ENCODE data around the gene OR6C76.
"Not testable (repeated sequence)": the region's sequence is repeated elsewhere in the genome, so short reads cannot be mapped to it uniquely, and the experiment has no call there.

OR6C76 gene

DNA sequence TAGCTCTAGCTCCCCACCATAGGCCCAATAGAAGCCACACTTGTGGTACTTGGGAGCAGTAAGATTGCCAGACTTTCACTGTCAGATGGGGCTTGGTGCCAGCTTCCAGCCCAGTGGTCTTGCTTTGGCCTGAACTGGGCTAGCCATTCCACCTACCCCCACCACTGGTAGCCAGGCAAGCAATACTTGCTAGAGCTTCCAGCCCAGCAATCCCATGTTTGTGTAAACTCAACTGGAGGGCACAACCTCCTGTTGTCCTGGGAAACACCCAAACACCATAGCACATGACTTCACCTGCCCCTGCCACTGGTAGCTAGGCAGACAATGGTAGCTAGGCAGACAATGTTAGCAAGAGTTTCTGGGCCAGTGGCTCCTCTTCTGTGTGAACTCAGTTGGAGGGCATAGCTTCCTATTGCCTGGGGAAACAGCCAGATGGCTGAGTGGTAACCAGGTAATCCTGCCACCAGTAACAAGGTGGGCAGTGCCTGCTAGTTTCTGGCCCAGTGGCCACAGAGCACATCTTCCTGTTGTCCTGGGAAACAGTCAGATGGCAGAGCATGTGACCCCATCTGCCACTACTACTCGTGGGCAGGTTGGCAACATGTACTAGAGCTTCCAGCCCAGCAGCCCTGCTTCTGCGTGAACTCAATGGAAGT is 5.6 kb upstream of the OR6C76 start:
- H4K8ac ChIP-seq (ENCODE audit: low read depth, low read length), result no peak overlapping the region
- no peak overlapping the region for H2BK5ac ChIP-seq (ENCODE audit: low read depth, low read length, poor library complexity)
- H3K9me3 ChIP-seq (ENCODE audit: insufficient read depth, low read depth, low read length), result no peaks in the 10 kb centered on the region
- DNase-seq, result no peak
- no peak overlapping the region for H4K91ac ChIP-seq (ENCODE audit: low read depth, low read length)
- H2AK5ac ChIP-seq (ENCODE audit: low read length), result no peak overlapping the region
- H3K4me3 ChIP-seq (ENCODE audit: low read depth, low read length), result peak overlapping the region; percentile 30
- no peak overlapping the region for H2BK12ac ChIP-seq (ENCODE audit: low read length)
- H3K27ac ChIP-seq (ENCODE audit: low read depth, low read length), result no peak overlapping the region
- H3K4me2 ChIP-seq (ENCODE audit: low read length), result no peak overlapping the region
- WGBS (ENCODE audit: extremely low coverage, insufficient coverage, insufficient read length), result no CpG with 5 or more reads among the region's 2 CpGs
- H3K9ac ChIP-seq (ENCODE audit: low read length), result no peak overlapping the region
- H3K4me1 ChIP-seq (ENCODE audit: control insufficient read depth in 1 of 2, insufficient read depth in 2 of 2, low read length in 2 of 2), result no peaks in the 10 kb centered on the region
- no peaks in the 10 kb centered on the region for H3K79me1 ChIP-seq (ENCODE audit: low read length)
- H3K18ac ChIP-seq (ENCODE audit: low read length), result no peak overlapping the region
- no peak overlapping the region for H3K14ac ChIP-seq (ENCODE audit: low read length)
- H3K36me3 ChIP-seq (ENCODE audit: control insufficient read depth in 1 of 2, insufficient read depth in 2 of 2, low read length in 2 of 2), result no peaks in the 10 kb centered on the region
- no peaks in the 10 kb centered on the region for H3K27me3 ChIP-seq (ENCODE audit: insufficient read depth, low read length)
- no peak overlapping the region for H3K23ac ChIP-seq (ENCODE audit: low read length)
- H3K79me2 ChIP-seq (ENCODE audit: control insufficient read depth, insufficient read depth, low read length, poor library complexity), result no peaks in the 10 kb centered on the region
- H3K4ac ChIP-seq (ENCODE audit: low read depth, low read length), result no peak overlapping the region
- no peak overlapping the region for H4K12ac ChIP-seq (ENCODE audit: low read depth, low read length)
- H2BK120ac ChIP-seq (ENCODE audit: insufficient read depth, low read length, poor library complexity), result no peak overlapping the region
- no peak overlapping the region for H2AFZ ChIP-seq (ENCODE audit: insufficient read depth, low read length, poor library complexity)

DNA sequence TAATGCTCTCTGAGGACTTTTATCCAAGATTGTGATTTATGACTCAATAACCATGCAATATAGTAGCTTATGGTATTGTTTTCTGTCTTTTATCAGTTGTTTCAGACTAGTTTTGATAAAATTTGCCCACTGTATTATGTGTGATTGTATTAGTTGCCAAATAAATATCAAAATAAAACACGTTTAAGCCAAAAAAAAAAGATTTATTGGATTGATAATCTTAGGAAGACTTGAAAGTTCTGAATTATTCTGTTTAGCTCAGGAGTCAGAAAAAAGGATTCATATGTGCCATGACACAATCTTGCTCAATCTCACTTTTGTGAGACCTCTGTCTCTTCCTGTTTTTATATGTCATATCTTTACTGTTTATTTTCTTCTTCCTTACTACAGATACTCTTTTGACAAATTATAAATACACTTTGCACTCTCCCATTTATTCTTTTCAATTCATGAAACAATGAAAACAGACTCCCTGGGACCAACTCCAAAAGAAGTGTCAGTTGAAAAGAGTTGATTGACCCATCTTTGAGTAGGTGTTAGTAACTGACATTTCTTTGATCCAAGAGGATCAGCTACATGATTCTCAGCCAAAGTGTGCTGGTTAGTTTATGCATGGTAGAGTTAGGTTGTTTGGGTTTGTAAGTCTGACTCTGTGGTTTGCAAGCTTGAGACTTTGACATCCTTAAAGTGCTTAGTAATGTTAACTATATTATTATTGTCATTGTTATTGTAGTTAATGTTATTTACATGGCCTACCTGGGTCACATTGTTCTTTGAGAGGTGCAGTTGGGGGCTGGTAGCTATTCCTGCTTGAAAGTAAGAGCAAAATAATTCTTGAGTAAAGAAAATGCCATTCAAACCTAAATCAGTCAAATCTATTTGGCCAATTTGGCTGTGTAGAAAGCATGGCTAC is 2.5 kb downstream of the OR6C76 start:
- WGBS (ENCODE audit: extremely low coverage, insufficient coverage, insufficient read length), result no CpG with 5 or more reads among the region's 1 CpG

DNA sequence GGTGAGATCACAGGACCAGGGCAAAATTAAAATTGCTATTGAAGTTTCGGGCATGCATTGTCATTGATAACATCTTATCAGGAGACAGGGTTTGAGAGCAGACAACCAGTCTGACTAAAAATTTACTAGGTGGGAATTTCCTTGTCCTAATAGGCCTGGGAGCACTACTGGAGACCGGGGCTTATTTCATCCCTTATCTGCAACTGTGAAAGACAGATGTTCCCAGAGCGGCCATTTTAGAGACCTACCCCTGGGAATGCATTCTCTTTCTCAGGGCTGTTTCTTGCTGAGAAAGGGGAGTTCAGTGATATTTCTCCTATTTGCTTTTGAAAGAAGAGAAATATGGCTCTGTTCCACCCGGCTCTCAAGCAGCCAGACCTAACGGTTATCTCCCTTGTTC is 15.2 kb downstream of the OR6C76 start:
- not testable (repeated sequence) for H2BK120ac ChIP-seq (ENCODE audit: insufficient read depth, low read length, poor library complexity); H3K9ac ChIP-seq (ENCODE audit: low read length)
- no CpG with 5 or more reads among the region's 5 CpGs for WGBS (ENCODE audit: extremely low coverage, insufficient coverage, insufficient read length)

More for the DNA sequence above, 2.5 kb downstream of the OR6C76 start:
- H3K27me3 ChIP-seq (ENCODE audit: insufficient read depth, low read length), result no peaks in the 10 kb centered on the region
- H3K4me3 ChIP-seq (ENCODE audit: low read depth, low read length), result no peak overlapping the region
- no peak for DNase-seq
- no peak overlapping the region for H3K18ac ChIP-seq (ENCODE audit: low read length)
- no peak overlapping the region for H3K4ac ChIP-seq (ENCODE audit: low read depth, low read length)
- H2BK12ac ChIP-seq (ENCODE audit: low read length), result no peak overlapping the region
- no peak overlapping the region for H3K27ac ChIP-seq (ENCODE audit: low read depth, low read length)
- no peak overlapping the region for H3K14ac ChIP-seq (ENCODE audit: low read length)
- no peak overlapping the region for H3K23ac ChIP-seq (ENCODE audit: low read length)
- H3K9me3 ChIP-seq (ENCODE audit: insufficient read depth, low read depth, low read length), result no peaks in the 10 kb centered on the region
- H3K79me1 ChIP-seq (ENCODE audit: low read length), result no peaks in the 10 kb centered on the region
- H3K9ac ChIP-seq (ENCODE audit: low read length), result no peak overlapping the region
- H4K12ac ChIP-seq (ENCODE audit: low read depth, low read length), result no peak overlapping the region
- no peaks in the 10 kb centered on the region for H3K4me1 ChIP-seq (ENCODE audit: control insufficient read depth in 1 of 2, insufficient read depth in 2 of 2, low read length in 2 of 2)
- no peak overlapping the region for H2AFZ ChIP-seq (ENCODE audit: insufficient read depth, low read length, poor library complexity)
- no peak overlapping the region for H4K8ac ChIP-seq (ENCODE audit: low read depth, low read length)
- no peaks in the 10 kb centered on the region for H3K36me3 ChIP-seq (ENCODE audit: control insufficient read depth in 1 of 2, insufficient read depth in 2 of 2, low read length in 2 of 2)
- no peak overlapping the region for H4K91ac ChIP-seq (ENCODE audit: low read depth, low read length)
- H2BK5ac ChIP-seq (ENCODE audit: low read depth, low read length, poor library complexity), result no peak overlapping the region
- H2BK120ac ChIP-seq (ENCODE audit: insufficient read depth, low read length, poor library complexity), result no peak overlapping the region
- H2AK5ac ChIP-seq (ENCODE audit: low read length), result no peak overlapping the region
- no peaks in the 10 kb centered on the region for H3K79me2 ChIP-seq (ENCODE audit: control insufficient read depth, insufficient read depth, low read length, poor library complexity)
- H3K4me2 ChIP-seq (ENCODE audit: low read length), result no peak overlapping the region

DNA sequence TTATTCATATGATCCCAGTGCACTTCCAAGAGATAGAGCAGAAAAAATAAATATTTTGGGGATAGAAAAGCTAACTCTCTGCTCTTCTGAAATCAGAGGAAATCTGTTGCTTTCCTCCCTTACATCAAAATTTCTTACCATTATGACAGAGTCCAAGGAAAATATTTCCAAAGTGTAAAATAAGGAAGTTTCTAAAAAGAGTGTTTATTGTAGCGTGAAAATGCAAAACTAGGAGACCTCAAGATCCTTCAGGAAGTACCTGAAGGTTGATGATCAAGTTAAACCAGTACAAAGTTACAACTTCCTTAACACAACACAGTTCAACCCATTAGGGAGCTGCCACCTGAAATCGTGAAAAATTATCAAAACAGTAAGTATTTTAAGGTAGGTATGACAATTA is 17.7 kb downstream of the OR6C76 start, which contains the start of gene OR6C2:
OR6C2 (plus strand) TSS at position 301 of the 400 bp plus-strand sequence. CDS start 8,138 bp downstream, outside the sequence.
- no peaks in the 10 kb centered on the region for H3K79me1 ChIP-seq (ENCODE audit: low read length)
- no peak within 1 kb of the TSS for H3K4me3 ChIP-seq (ENCODE audit: low read depth, low read length)
- no peaks in the 10 kb centered on the region for H3K36me3 ChIP-seq (ENCODE audit: control insufficient read depth in 1 of 2, insufficient read depth in 2 of 2, low read length in 2 of 2)
- H3K9ac ChIP-seq (ENCODE audit: low read length), result no peak within 1 kb of the TSS
- H3K4me1 ChIP-seq (ENCODE audit: control insufficient read depth in 1 of 2, insufficient read depth in 2 of 2, low read length in 2 of 2), result no peaks in the 10 kb centered on the region
- no peak within 1 kb of the TSS for H2BK120ac ChIP-seq (ENCODE audit: insufficient read depth, low read length, poor library complexity)
- H2BK5ac ChIP-seq (ENCODE audit: low read depth, low read length, poor library complexity), result no peak within 1 kb of the TSS
- H3K4ac ChIP-seq (ENCODE audit: low read depth, low read length), result no peak within 1 kb of the TSS
- H3K9me3 ChIP-seq (ENCODE audit: insufficient read depth, low read depth, low read length), result no peaks in the 10 kb centered on the region
- no CpG with 5 or more reads among the region's 2 CpGs for whole genome bisulfite sequencing (ENCODE audit: extremely low coverage, insufficient coverage, insufficient read length)
- no peak within 1 kb of the TSS for H4K91ac ChIP-seq (ENCODE audit: low read depth, low read length)
- H4K12ac ChIP-seq (ENCODE audit: low read depth, low read length), result no peak within 1 kb of the TSS
- H3K23ac ChIP-seq (ENCODE audit: low read length), result no peak within 1 kb of the TSS
- no peak within 1 kb of the TSS for H3K27ac ChIP-seq (ENCODE audit: low read depth, low read length)
- H3K27me3 ChIP-seq (ENCODE audit: insufficient read depth, low read length), result no peaks in the 10 kb centered on the region
- no peaks in the 10 kb centered on the region for H3K79me2 ChIP-seq (ENCODE audit: control insufficient read depth, insufficient read depth, low read length, poor library complexity)
- H4K8ac ChIP-seq (ENCODE audit: low read depth, low read length), result no peak within 1 kb of the TSS
- no peak within 1 kb of the TSS for H3K18ac ChIP-seq (ENCODE audit: low read length)
- no peak within 1 kb of the TSS for H2AK5ac ChIP-seq (ENCODE audit: low read length)
- H2BK12ac ChIP-seq (ENCODE audit: low read length), result no peak within 1 kb of the TSS
- no peak within 1 kb of the TSS for H2AFZ ChIP-seq (ENCODE audit: insufficient read depth, low read length, poor library complexity)
- no peak within 1 kb of the TSS for H3K14ac ChIP-seq (ENCODE audit: low read length)
- H3K4me2 ChIP-seq (ENCODE audit: low read length), result no peak within 1 kb of the TSS
- no peak for DNase-seq

More for the DNA sequence above, 15.2 kb downstream of the OR6C76 start:
- H2AFZ ChIP-seq (ENCODE audit: insufficient read depth, low read length, poor library complexity); H3K36me3 ChIP-seq (ENCODE audit: control insufficient read depth in 1 of 2, insufficient read depth in 2 of 2, low read length in 2 of 2); H3K27ac ChIP-seq (ENCODE audit: low read depth, low read length); H2AK5ac ChIP-seq (ENCODE audit: low read length); H2BK5ac ChIP-seq (ENCODE audit: low read depth, low read length, poor library complexity); H3K27me3 ChIP-seq (ENCODE audit: insufficient read depth, low read length); H3K4ac ChIP-seq (ENCODE audit: low read depth, low read length); H4K8ac ChIP-seq (ENCODE audit: low read depth, low read length); H3K14ac ChIP-seq (ENCODE audit: low read length); H3K4me2 ChIP-seq (ENCODE audit: low read length); H3K79me2 ChIP-seq (ENCODE audit: control insufficient read depth, insufficient read depth, low read length, poor library complexity); H3K9me3 ChIP-seq (ENCODE audit: insufficient read depth, low read depth, low read length); H3K18ac ChIP-seq (ENCODE audit: low read length); H4K12ac ChIP-seq (ENCODE audit: low read depth, low read length); H2BK12ac ChIP-seq (ENCODE audit: low read length); H4K91ac ChIP-seq (ENCODE audit: low read depth, low read length); H3K79me1 ChIP-seq (ENCODE audit: low read length); H3K4me3 ChIP-seq (ENCODE audit: low read depth, low read length); DNase-seq; H3K23ac ChIP-seq (ENCODE audit: low read length); H3K4me1 ChIP-seq (ENCODE audit: control insufficient read depth in 1 of 2, insufficient read depth in 2 of 2, low read length in 2 of 2): not testable (repeated sequence)
